PC-3 (cell line): ENCODE results near the gene LUC7L3. TPM values are rescaled to one million over a fixed set of nuclear protein-coding genes. Genes with fewer than 3 reads are reported as not detected.

ENCODE experiments used
- ATAC-seq: fragments of 200-7000 bp; cut with Tn5 transposase; 2 replicates; pipeline ENCODE4 v1.9.1; 2020; ENCODE audit warnings: mild to moderate bottlenecking, moderate library complexity
- BruUV-seq: library from RNA; stranded (reverse); fragments of 400-500 nt; replicated peaks from 2 replicates; lab custom pipeline; 2021; lab: Mats Ljungman, UMichigan
- CTCF ChIA-PET: fragments of 300-600 bp; sonication (Branson Sonifier 250); formaldehyde crosslinking; loops from one replicate; lab custom pipeline; 2022; ENCODE audit warnings: antibody characterized with exemption; lab: Charles Lee
- POLR2A ChIA-PET: fragments of 300-600 bp; sonication (Branson Sonifier 250); formaldehyde crosslinking; loops from one replicate; lab custom pipeline; 2022; ENCODE audit warnings: antibody characterized with exemption; ENCODE audit not compliant: unreplicated experiment; lab: Charles Lee
- DNase-seq: peaks from one replicate; pipeline ENCODE4 v3.0.0-alpha.2; 2015
- H2AFZ ChIP-seq: fragments of 300-600 bp; sonication (generic); 2 replicates; pipeline ENCODE4 v1.6.0; 2016; ENCODE audit warnings: antibody characterized with exemption, low read length
- H3F3A ChIP-seq: fragments of 300-600 bp; sonication (generic); one replicate; pipeline ENCODE4 v1.6.0; 2017; ENCODE audit warnings: antibody characterized with exemption, low read length, control low read depth, mild to moderate bottlenecking; ENCODE audit not compliant: unreplicated experiment
- H3K27ac ChIP-seq: fragments of 300-600 bp; sonication (generic); 2 replicates; pipeline ENCODE4 v1.5.1; 2016; ENCODE audit warnings: mild to moderate bottlenecking, low read length
- H3K27me3 ChIP-seq: fragments of 300-600 bp; sonication (generic); 2 replicates; pipeline ENCODE4 v1.6.1; 2016; ENCODE audit warnings: low read length, mixed read lengths
- H3K36me3 ChIP-seq: fragments of 300-600 bp; sonication (generic); 2 replicates; pipeline ENCODE4 v1.6.1; 2016; ENCODE audit warnings: low read depth, mixed run types, low read length, mixed read lengths
- H3K4me1 ChIP-seq: fragments of 300-600 bp; sonication (generic); 2 replicates; pipeline ENCODE4 v1.5.1; 2016; ENCODE audit warnings: low read length; ENCODE audit not compliant: insufficient read depth
- H3K4me2 ChIP-seq: fragments of 300-600 bp; sonication (generic); 2 replicates; pipeline ENCODE4 v1.6.0; 2016; ENCODE audit warnings: low read length
- H3K4me3 ChIP-seq: fragments of 300-600 bp; sonication (generic); 2 replicates; pipeline ENCODE4 v1.5.1; 2016; ENCODE audit warnings: mild to moderate bottlenecking, low read length, mixed read lengths
- H3K79me2 ChIP-seq: fragments of 300-600 bp; sonication (generic); 2 replicates; pipeline ENCODE4 v1.6.1; 2017; ENCODE audit warnings: low read length, mixed read lengths
- H3K9ac ChIP-seq: fragments of 300-600 bp; sonication (generic); 2 replicates; pipeline ENCODE4 v1.6.0; 2016; ENCODE audit warnings: mild to moderate bottlenecking, low read length
- H3K9me2 ChIP-seq: fragments of 300-600 bp; sonication (generic); replicated peaks from 2 replicates; pipeline ENCODE4 v1.6.1; 2016; ENCODE audit warnings: mixed run types, low read length, mixed read lengths
- H3K9me3 ChIP-seq: fragments of 300-600 bp; sonication (generic); 2 replicates; pipeline ENCODE4 v1.6.1; 2016; ENCODE audit warnings: low read length, mixed read lengths
- H4K20me1 ChIP-seq: fragments of 300-600 bp; sonication (generic); 2 replicates; pipeline ENCODE4 v1.6.1; 2016; ENCODE audit warnings: low read length, mixed read lengths
- CTCF ChIP-seq: fragments of 300-600 bp; sonication (generic); conservative IDR thresholded peaks from 2 replicates; pipeline ENCODE4 v1.5.1; 2017; ENCODE audit warnings: antibody characterized with exemption, low read depth, mild to moderate bottlenecking, low read length
- EZH2 ChIP-seq: fragments of 300-600 bp; sonication (generic); IDR thresholded peaks from one replicate; pipeline ENCODE4 v1.6.1; 2017; ENCODE audit warnings: antibody characterized with exemption, mild to moderate bottlenecking, low read length; ENCODE audit not compliant: unreplicated experiment
- EZH2phosphoT487 ChIP-seq: fragments of 300-600 bp; sonication (generic); IDR thresholded peaks from 2 replicates; pipeline ENCODE4 v1.6.1; 2018; ENCODE audit warnings: mild to moderate bottlenecking, antibody characterized with exemption, low read length, borderline replicate concordance
- intact Hi-C: fragments of 100-400 bp; cut with micrococcal nuclease; formaldehyde crosslinking; loops from 2 replicates; pipeline ENCODE4 v1.9.0; 2023
- total RNA-seq: library from RNA; depleted of rRNA; stranded (reverse); fragments of >200 nt; gene quantifications from 2 replicates; pipeline ENCODE4 v1.2.3, GENCODE V29; 2014

Gene LUC7L3
- total RNA-seq, 1 experiment from 2014 or later, result 43.0 TPM

DNA sequence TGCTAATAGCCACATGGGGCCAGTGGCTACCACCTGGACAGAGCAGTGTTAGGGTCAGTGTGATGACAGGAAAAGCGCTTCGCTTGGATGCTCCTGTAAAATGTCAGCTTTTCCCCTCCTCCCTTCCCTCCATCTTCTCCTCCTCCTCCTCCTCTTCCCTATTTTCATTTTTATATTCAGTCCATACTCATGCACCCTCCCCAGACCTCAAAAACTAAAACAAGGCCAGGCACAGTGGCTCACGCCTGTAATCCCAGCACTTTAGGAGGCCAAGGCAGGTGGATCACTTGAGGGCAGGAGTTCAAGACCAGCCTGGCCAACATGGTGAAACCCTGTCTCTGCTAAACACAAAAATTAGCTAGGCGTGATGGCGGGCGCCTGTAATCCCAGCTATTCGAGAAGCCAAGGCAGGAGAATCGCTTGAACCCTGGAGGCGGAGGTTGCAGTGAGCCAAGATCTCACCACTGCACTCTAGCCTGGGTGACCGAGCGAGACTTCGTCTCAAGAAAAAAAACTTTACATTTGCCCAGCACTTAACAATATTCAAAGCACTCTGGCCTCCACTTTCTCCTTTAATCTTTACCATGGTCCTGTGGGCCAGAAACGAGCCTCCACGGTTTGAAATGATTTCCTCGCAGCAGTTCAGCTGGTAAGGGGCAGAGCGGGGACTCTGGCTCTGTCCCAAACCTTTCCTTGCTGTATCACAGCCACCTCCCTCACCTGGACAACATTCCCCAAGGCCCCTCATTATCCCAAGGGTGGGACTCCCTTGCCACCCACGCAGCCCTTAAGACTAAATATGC is 33.5 kb upstream of the LUC7L3 start:
- Histone ChIP-seq H2AFZ (peak overlapping the region; percentile 10; the same call in 1 of the 2 replicates), H3K27ac (peak overlapping the region; percentile 56)

GRCh38 chr17:50686494-50687199 is 32.8 kb upstream of the LUC7L3 start:
- H3K79me2 ChIP-seq, result no peaks in the 10 kb centered on the region
- H3K9me2 ChIP-seq, result no peaks in the 10 kb centered on the region
- peaks cover 64% of the 10 kb centered on the region for H3K4me1 ChIP-seq
- intact Hi-C loops, result loop anchor here (1.0 kb wide), 1 partner anchor 9 kb away; no protein-coding TSS in a partner anchor
- H3K36me3 ChIP-seq, result no peaks in the 10 kb centered on the region
- DNase-seq, result peak; percentile 94
- H2AFZ ChIP-seq, result peak overlapping the region; percentile 10; the same call in 1 of the 2 replicates
- H3F3A ChIP-seq, result no peaks in the 10 kb centered on the region
- peak overlapping the region; percentile 51 for H3K4me2 ChIP-seq
- TF ChIP-seq CTCF, result no peak
- no peak for TF ChIP-seq EZH2
- TF ChIP-seq EZH2phosphoT487, result no peak
- H4K20me1 ChIP-seq, result no peaks in the 10 kb centered on the region
- H3K9me3 ChIP-seq, result no peaks in the 10 kb centered on the region
- peak; percentile 81 for ATAC-seq
- H3K9ac ChIP-seq, result peak overlapping the region; percentile 1; the same call in 1 of the 2 replicates
- H3K27me3 ChIP-seq, result no peaks in the 10 kb centered on the region
- POLR2A ChIA-PET, result no interaction called here
- H3K27ac ChIP-seq, result peak overlapping the region; percentile 56
- H3K4me3 ChIP-seq, result peak overlapping the region; percentile 4; the same call in 1 of the 2 replicates
- CTCF ChIA-PET, result no interaction called here
- TSS peak; percentile 37 for BruUV-seq

More for the DNA sequence above, 33.5 kb upstream of the LUC7L3 start:
- TF ChIP-seq EZH2phosphoT487, result no peak
- TF ChIP-seq EZH2, result no peak
- TF ChIP-seq CTCF, result no peak
- H3K36me3 ChIP-seq, result no peaks in the 10 kb centered on the region
- H3K9ac ChIP-seq, result 0 out of 2 replicates have a peak overlapping the region, but pooled peaks have one; percentile 1
- H3K9me3 ChIP-seq, result no peaks in the 10 kb centered on the region
- ATAC-seq (no peak), DNase-seq (no peak)
- no peaks in the 10 kb centered on the region for H3K27me3 ChIP-seq
- peak overlapping the region; percentile 51 for H3K4me2 ChIP-seq
- no peaks in the 10 kb centered on the region for H3K9me2 ChIP-seq
- H3F3A ChIP-seq, result no peaks in the 10 kb centered on the region
- BruUV-seq, result TSS peak; percentile 41
- H3K79me2 ChIP-seq, result no peaks in the 10 kb centered on the region
- H3K4me1 ChIP-seq, result peaks cover 60% of the 10 kb centered on the region
- no peaks in the 10 kb centered on the region for H4K20me1 ChIP-seq
- intact Hi-C loops, result loop anchor here (1.0 kb wide), 1 partner anchor 9 kb away; no protein-coding TSS in a partner anchor
- ChIA-PET CTCF (no interaction called here), POLR2A (interaction anchor here (0.6 kb wide), 1 partner anchor 47 kb away, joined by 3 read pairs; no protein-coding TSS in a partner anchor)
- peak overlapping the region; percentile 4; the same call in 1 of the 2 replicates for H3K4me3 ChIP-seq
